ENCODE results near the gene AARS1. TPM values are rescaled to one million over a fixed set of nuclear protein-coding genes. Genes with fewer than 3 reads are reported as not detected.

The AARS1 gene
- polyA plus RNA-seq, 1 of the 3 experiments (the other 2 are of a cell fraction), result 70.5 TPM

- CTCF ChIA-PET, result interaction anchor here (1.1 to 2.0 kb wide), 3 partner anchors 12 to 21 kb away, joined by 3 to 4 read pairs (median 3); partner anchors contain the start of gene DDX19A
- TF ChIP-seq TEAD4 (IDR thresholded peaks at IDR 0.05; ENCODE audit: borderline replicate concordance, insufficient read depth) (no peak), RFX5 (IDR thresholded peaks at IDR 0.05; ENCODE audit: low read length) (no peak), NRF1 (IDR thresholded peaks at IDR 0.05; ENCODE audit: low read depth, low read length) (no peak), RCOR1 (IDR thresholded peaks at IDR 0.05; ENCODE audit: low read length) (no peak), CHD2 (IDR thresholded peaks at IDR 0.05; ENCODE audit: low read length, partially characterized antibody) (no peak), NFIC (IDR thresholded peaks at IDR 0.05; ENCODE audit: borderline replicate concordance) (no peak), MXI1 (IDR thresholded peaks at IDR 0.05; ENCODE audit: low read depth, low read length) (no peak), EZH2phosphoT487 (IDR thresholded peaks at IDR 0.05; ENCODE audit: borderline replicate concordance, low read depth) (no peak), GATA2 (CRISPR knock-in tag; IDR thresholded peaks at IDR 0.05) (no peak), FOXJ3 (CRISPR knock-in tag; IDR thresholded peaks at IDR 0.05) (no peak), RXRA (IDR thresholded peaks at IDR 0.05; ENCODE audit: borderline replicate concordance, low read depth) (no peak), JUND (IDR thresholded peaks at IDR 0.05) (no peak), MEF2A (IDR thresholded peaks at IDR 0.05; ENCODE audit: borderline replicate concordance, low read depth) (no peak), GABPA (IDR thresholded peaks at IDR 0.05; ENCODE audit: low read depth) (no peak), YY1 (IDR thresholded peaks at IDR 0.05; ENCODE audit: low read depth) (no peak)
- TF ChIP-seq, protein P1, sequence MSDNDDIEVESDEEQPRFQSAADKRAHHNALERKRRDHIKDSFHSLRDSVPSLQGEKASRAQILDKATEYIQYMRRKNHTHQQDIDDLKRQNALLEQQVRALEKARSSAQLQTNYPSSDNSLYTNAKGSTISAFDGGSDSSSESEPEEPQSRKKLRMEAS (IDR thresholded peaks at IDR 0.05; ENCODE audit: low read depth), result no peak
- TF ChIP-seq, protein P2, sequence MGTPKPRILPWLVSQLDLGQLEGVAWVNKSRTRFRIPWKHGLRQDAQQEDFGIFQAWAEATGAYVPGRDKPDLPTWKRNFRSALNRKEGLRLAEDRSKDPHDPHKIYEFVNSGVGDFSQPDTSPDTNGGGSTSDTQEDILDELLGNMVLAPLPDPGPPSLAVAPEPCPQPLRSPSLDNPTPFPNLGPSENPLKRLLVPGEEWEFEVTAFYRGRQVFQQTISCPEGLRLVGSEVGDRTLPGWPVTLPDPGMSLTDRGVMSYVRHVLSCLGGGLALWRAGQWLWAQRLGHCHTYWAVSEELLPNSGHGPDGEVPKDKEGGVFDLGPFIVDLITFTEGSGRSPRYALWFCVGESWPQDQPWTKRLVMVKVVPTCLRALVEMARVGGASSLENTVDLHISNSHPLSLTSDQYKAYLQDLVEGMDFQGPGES (IDR thresholded peaks at IDR 0.05; ENCODE audit: low read depth, low read length), result no peak
- TF ChIP-seq, protein P3, sequence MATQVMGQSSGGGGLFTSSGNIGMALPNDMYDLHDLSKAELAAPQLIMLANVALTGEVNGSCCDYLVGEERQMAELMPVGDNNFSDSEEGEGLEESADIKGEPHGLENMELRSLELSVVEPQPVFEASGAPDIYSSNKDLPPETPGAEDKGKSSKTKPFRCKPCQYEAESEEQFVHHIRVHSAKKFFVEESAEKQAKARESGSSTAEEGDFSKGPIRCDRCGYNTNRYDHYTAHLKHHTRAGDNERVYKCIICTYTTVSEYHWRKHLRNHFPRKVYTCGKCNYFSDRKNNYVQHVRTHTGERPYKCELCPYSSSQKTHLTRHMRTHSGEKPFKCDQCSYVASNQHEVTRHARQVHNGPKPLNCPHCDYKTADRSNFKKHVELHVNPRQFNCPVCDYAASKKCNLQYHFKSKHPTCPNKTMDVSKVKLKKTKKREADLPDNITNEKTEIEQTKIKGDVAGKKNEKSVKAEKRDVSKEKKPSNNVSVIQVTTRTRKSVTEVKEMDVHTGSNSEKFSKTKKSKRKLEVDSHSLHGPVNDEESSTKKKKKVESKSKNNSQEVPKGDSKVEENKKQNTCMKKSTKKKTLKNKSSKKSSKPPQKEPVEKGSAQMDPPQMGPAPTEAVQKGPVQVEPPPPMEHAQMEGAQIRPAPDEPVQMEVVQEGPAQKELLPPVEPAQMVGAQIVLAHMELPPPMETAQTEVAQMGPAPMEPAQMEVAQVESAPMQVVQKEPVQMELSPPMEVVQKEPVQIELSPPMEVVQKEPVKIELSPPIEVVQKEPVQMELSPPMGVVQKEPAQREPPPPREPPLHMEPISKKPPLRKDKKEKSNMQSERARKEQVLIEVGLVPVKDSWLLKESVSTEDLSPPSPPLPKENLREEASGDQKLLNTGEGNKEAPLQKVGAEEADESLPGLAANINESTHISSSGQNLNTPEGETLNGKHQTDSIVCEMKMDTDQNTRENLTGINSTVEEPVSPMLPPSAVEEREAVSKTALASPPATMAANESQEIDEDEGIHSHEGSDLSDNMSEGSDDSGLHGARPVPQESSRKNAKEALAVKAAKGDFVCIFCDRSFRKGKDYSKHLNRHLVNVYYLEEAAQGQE (IDR thresholded peaks at IDR 0.05; ENCODE audit: low read depth, low read length), result no peak
- Histone ChIP-seq H3K4me1 (ENCODE audit: control insufficient read depth in 1 of 2, insufficient read depth in 2 of 2, low read depth in 1 of 2, low read length in 1 of 2) (no peaks in the 10 kb centered on the region), H3K36me3 (replicated peaks in 1 of 2; ENCODE audit: control insufficient read depth in 1 of 2, insufficient read depth in 2 of 2, low read length in 1 of 2) (peaks cover 11 to 23% of the 10 kb centered on the region in 2 experiments), H4K20me1 (ENCODE audit: insufficient read depth) (no peaks in the 10 kb centered on the region), H3K27me3 (ENCODE audit: insufficient read depth) (no peaks in the 10 kb centered on the region), H3K79me2 (ENCODE audit: insufficient read depth) (no peaks in the 10 kb centered on the region), H2AFZ (ENCODE audit: low read depth) (no peak overlapping the region), H3K9me3 (no peaks in the 10 kb centered on the region), H3K9me2 (no peaks in the 10 kb centered on the region), H3K27ac (ENCODE audit: low read depth in 2 of 2, low read length in 1 of 2) (no peak overlapping the region), H3K4me3 (ENCODE audit: low read depth in 2 of 2, low read length in 1 of 2) (no peak overlapping the region), H3F3A (replicated peaks; ENCODE audit: insufficient read depth) (peaks cover 4% of the 10 kb centered on the region), H3K4me2 (no peak overlapping the region), H3K9ac (no peak overlapping the region)
- WGBS (ENCODE audit: low lambda C conversion rate), result 93% methylated on average over 7 of the region's 7 CpGs
- no peak for DNase-seq
- POLR2A ChIA-PET, result no interaction called here
Measured at GRCh38 chr16:70324998-70325747, 35.9 kb upstream of the AARS1 start.

Data from SK-N-SH (cell line).